Osteocyte (in vitro differentiated cells): Measurements from ENCODE around the gene CRACR2A. TPM values are rescaled to one million over a fixed set of nuclear protein-coding genes. Genes with fewer than 3 reads are reported as not detected.

Source experiments
- DNase-seq: peaks from one replicate; pipeline ENCODE4 v3.0.0; 2021; ENCODE audit warnings: mixed read lengths; ENCODE audit not compliant: unreplicated experiment; ENCODE audit errors: extremely low spot score
- H3K27ac Mint-ChIP-seq: one replicate; pipeline ENCODE4 v1.8.0; 2021; ENCODE audit warnings: mild to moderate bottlenecking, mixed read lengths; ENCODE audit not compliant: unreplicated experiment
- H3K27me3 Mint-ChIP-seq: one replicate; pipeline ENCODE4 v1.8.0; 2021; ENCODE audit warnings: mixed read lengths; ENCODE audit not compliant: unreplicated experiment
- H3K36me3 Mint-ChIP-seq: one replicate; pipeline ENCODE4 v1.8.0; 2021; ENCODE audit warnings: mixed read lengths; ENCODE audit not compliant: unreplicated experiment
- H3K4me1 Mint-ChIP-seq: one replicate; pipeline ENCODE4 v1.8.0; 2021; ENCODE audit warnings: mixed read lengths; ENCODE audit not compliant: unreplicated experiment
- H3K4me3 Mint-ChIP-seq: one replicate; pipeline ENCODE4 v1.8.0; 2021; ENCODE audit warnings: mild to moderate bottlenecking, moderate library complexity, mixed read lengths; ENCODE audit not compliant: unreplicated experiment
- H3K9me3 Mint-ChIP-seq: one replicate; pipeline ENCODE4 v1.8.0; 2021; ENCODE audit warnings: mixed read lengths; ENCODE audit not compliant: unreplicated experiment
- CTCF ChIP-seq: fragments of 200-600 bp; sonication (generic); IDR thresholded peaks from 2 replicates; pipeline ENCODE4 v1.5.0; 2021; ENCODE audit warnings: antibody characterized with exemption, mild to moderate bottlenecking, moderate library complexity
- total RNA-seq: library from RNA; stranded (reverse); gene quantifications from 2 replicates; pipeline ENCODE4 v1.2.1, GENCODE V29; 2021

CRACR2A gene
- total RNA-seq, 1 donor from 2014 or later = 0.13 TPM

GRCh38 chr12:3791256-3791874 lies 38.5 kb upstream of the CRACR2A start:
- no peaks in the 10 kb centered on the region for H3K36me3 Mint-ChIP-seq
- no peak for DNase-seq
- peaks cover 5% of the 10 kb centered on the region for H3K27me3 Mint-ChIP-seq
- no peak overlapping the region for H3K27ac Mint-ChIP-seq
- no peak for TF ChIP-seq CTCF
- H3K4me3 Mint-ChIP-seq = no peak overlapping the region
- no peaks in the 10 kb centered on the region for H3K9me3 Mint-ChIP-seq
- no peaks in the 10 kb centered on the region for H3K4me1 Mint-ChIP-seq

- no peak overlapping the region for H3K27ac Mint-ChIP-seq
- TF ChIP-seq CTCF = no peak
- H3K36me3 Mint-ChIP-seq = no peaks in the 10 kb centered on the region
- H3K4me3 Mint-ChIP-seq = no peak overlapping the region
- no peak for DNase-seq
- H3K4me1 Mint-ChIP-seq = no peaks in the 10 kb centered on the region
- H3K9me3 Mint-ChIP-seq = peaks cover 4% of the 10 kb centered on the region
- peaks cover 8% of the 10 kb centered on the region for H3K27me3 Mint-ChIP-seq
These were observed 37.7 kb upstream of the CRACR2A start for GRCh38 chr12:3790642-3791041.

- H3K9me3 Mint-ChIP-seq = peaks cover 4% of the 10 kb centered on the region
- H3K4me3 Mint-ChIP-seq = no peak overlapping the region
- H3K27ac Mint-ChIP-seq = no peak overlapping the region
- H3K4me1 Mint-ChIP-seq = no peaks in the 10 kb centered on the region
- TF ChIP-seq CTCF = no peak
- DNase-seq = no peak
- H3K27me3 Mint-ChIP-seq = peaks cover 8% of the 10 kb centered on the region
- no peaks in the 10 kb centered on the region for H3K36me3 Mint-ChIP-seq
These were observed 36.9 kb upstream of the CRACR2A start for GRCh38 chr12:3789838-3790237.

- Mint-ChIP-seq H3K27me3 (peaks cover 19% of the 10 kb centered on the region), H3K27ac (no peak overlapping the region), H3K4me3 (no peak overlapping the region), H3K9me3 (no peaks in the 10 kb centered on the region), H3K36me3 (no peaks in the 10 kb centered on the region), H3K4me1 (no peaks in the 10 kb centered on the region)
- TF ChIP-seq CTCF = peak; percentile 66
- no peak for DNase-seq
These were observed 24.4 kb upstream of the CRACR2A start for GRCh38 chr12:3777206-3777809.

GRCh38 chr12:3775385-3776035 lies 22.6 kb upstream of the CRACR2A start:
- H3K27me3 Mint-ChIP-seq = peaks cover 12% of the 10 kb centered on the region
- DNase-seq = no peak
- no peak overlapping the region for H3K4me3 Mint-ChIP-seq
- TF ChIP-seq CTCF = no peak
- no peak overlapping the region for H3K27ac Mint-ChIP-seq
- no peaks in the 10 kb centered on the region for H3K36me3 Mint-ChIP-seq
- H3K9me3 Mint-ChIP-seq = no peaks in the 10 kb centered on the region
- H3K4me1 Mint-ChIP-seq = no peaks in the 10 kb centered on the region
